Measurements from ENCODE around the gene FBXL7.

- TF ChIP-seq EZH2 (IDR thresholded peaks at IDR 0.05; ENCODE audit: insufficient read depth, poor library complexity, severe bottlenecking): no peak
- TF ChIP-seq EZH2phosphoT487 (IDR thresholded peaks at IDR 0.05; ENCODE audit: insufficient read depth, low read depth): no peak
These were observed 287.7 kb downstream of the FBXL7 start for GRCh38 chr5:15787681-15788080.

Data from GM23248 (cell line).